ENCODE measurements around the gene STAC3. TPM values are rescaled to one million over a fixed set of nuclear protein-coding genes. Genes with fewer than 3 reads are reported as not detected.

The STAC3 gene
- total and polyA plus RNA-seq, 11 donors = 0.47 to 5.7 (median 0.80) TPM; not detected in 1

GRCh38 chr12:57218030-57218853 is 32.7 kb downstream of the STAC3 start:
- Histone ChIP-seq H3K4me1 (peaks cover 8 to 38% (median 31%) of the 10 kb centered on the region in 12 donors), H3K36me3 (no peaks in the 10 kb centered on the region), H3K27me3 (peaks cover 16 to 84% (median 63%) of the 10 kb centered on the region in 9 donors), H3K9me3 (no peaks in the 10 kb centered on the region), H3K4me3 (no peak overlapping the region), H3K27ac (no peak overlapping the region)
- no peak for ATAC-seq
- intact Hi-C loops (cut with DNase I) = loop anchor here in 1 of 10 donors (5.0 kb wide), 1 partner anchor 239 kb away; the partner anchor contains the start of genes GLI1 and INHBE
- WGBS, 4 donors = 78 to 88% (median 82%) methylated on average over 5 of the region's 5 CpGs
- DNase-seq = no peak
- no peak for TF ChIP-seq CTCF (IDR thresholded peaks at IDR 0.05)
- TF ChIP-seq POLR2A (IDR thresholded peaks at IDR 0.05) = no peak

DNA sequence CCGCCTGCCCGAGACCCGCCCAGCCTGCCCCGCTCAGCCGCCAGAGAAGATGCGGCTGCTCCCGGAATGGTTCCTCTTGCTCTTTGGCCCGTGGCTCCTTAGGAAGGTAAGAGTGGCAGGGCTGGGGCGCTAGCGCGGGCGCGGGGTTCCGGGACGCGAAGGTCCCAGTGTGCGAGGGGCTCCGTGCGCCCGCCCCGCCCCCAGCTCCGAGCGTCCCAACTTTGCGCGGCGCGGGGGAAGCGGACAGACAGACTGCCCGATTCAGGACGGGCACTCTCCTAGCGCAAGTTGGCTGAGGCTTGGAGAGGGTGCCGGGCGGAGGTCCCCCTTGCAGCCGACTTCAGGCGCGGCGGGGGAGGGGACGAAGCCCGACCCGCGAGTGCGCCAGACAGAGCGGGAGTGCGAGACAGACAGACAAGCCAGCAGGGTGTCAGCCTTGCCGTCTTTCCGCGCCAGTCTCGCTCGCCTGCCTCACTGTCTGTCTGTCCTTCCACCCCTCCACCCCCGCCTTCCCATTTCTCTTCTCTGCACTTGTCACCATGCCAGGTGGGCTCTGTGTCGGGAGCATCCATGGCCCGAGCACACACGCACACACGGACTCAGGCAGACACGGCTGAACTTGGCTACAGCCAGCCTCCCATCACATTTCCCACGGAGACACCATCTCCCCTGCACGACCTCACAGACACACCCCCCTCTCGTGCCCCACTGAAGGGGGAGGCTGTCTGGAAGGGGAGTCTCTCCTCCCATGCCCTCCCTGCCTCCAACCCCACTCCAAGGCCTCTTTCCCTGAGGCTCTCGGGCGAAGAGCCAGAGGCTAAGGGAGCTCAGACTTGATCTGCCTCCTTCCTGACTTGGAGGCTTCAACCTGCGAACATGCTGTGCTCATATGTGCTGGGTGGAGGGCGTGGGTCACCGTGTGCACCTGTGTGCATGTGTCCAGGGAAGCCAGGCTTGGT is 33.8 kb downstream of the STAC3 start:
- H3K9me3 ChIP-seq = no peaks in the 10 kb centered on the region
- H3K4me1 ChIP-seq = peaks cover 8 to 45% (median 33%) of the 10 kb centered on the region in 12 donors
- ATAC-seq = no peak
- H3K27ac ChIP-seq = no peak overlapping the region
- peak overlapping the region; percentile 21 to 66 (median 56) for H3K4me3 ChIP-seq
- 4 to 11% (median 5%) methylated on average over 25 to 63 of the region's 63 CpGs for WGBS, 4 donors
- H3K36me3 ChIP-seq = peaks cover 0 to 8% (median 2%) of the 10 kb centered on the region in 9 donors
- intact Hi-C loops (cut with DNase I) = loop anchor here in 2 of 10 donors (1.0 to 5.0 kb wide), 2 partner anchors 20 to 240 kb away; partner anchors contain the start of genes GLI1 (in 1 of the 2) and INHBE (in 1 of the 2)
- TF ChIP-seq POLR2A (IDR thresholded peaks at IDR 0.05) = no peak
- no peak for TF ChIP-seq CTCF (IDR thresholded peaks at IDR 0.05)
- peaks cover 9 to 73% (median 54%) of the 10 kb centered on the region in 9 donors for H3K27me3 ChIP-seq
- no peak for DNase-seq

DNA sequence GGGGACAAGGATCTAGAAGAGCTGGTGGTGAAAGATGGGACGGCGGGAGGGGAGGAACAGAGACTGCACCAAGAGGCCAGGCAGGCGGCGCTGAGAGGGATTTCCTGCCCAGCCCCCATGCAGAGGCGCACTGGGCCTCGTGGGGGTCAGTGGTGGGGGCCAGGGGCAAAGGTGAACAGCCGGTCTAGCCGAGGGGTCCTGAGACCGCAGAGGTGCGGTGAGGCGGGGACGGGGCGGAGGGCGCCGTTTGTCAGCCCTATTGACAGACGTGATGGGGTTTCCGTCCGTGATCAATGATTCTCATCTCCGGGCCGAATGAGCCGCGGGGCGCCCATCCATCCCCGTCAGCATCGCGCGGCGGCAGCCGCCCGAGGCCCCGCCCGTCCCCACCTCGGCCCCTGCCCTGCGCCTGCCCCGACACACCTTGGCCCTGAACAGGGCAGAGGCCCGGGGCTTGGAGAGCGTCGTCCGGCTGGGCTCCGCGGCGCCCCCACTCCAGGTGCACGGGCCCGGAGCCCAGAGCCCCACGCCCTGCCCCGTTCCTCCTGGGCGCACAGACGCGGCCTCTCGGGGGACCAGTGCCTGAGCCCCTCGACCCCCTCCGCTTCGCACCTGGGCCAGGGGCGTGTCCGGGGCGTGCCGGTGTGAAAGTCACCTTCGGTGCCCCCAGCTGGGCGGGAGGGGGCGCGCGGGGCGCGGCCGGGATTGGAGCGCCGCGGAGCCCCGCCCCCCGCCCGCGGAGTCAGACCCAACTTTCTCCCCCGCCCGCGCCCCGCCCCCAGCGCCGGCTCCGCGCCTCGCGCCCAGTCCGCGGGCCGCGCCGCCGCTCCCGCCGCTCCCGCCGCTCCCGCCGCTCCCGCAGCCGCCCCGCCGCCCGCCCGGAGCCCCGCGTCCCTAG is 34.7 kb downstream of the STAC3 start, which contains the start of gene NXPH4:
Gene NXPH4 (plus strand): TSS at position 781 of the 898 bp plus-strand sequence. CDS start 176 bp downstream, outside the sequence.
- Histone ChIP-seq H3K4me1 (peaks cover 8 to 45% (median 33%) of the 10 kb centered on the region in 12 donors), H3K36me3 (peaks cover 0 to 16% (median 10%) of the 10 kb centered on the region in 9 donors), H3K27ac (no peak within 1 kb of the TSS), H3K9me3 (no peaks in the 10 kb centered on the region), H3K27me3 (peaks cover 9 to 64% (median 45%) of the 10 kb centered on the region in 9 donors), H3K4me3 (peak within 1 kb of the TSS; percentile 36 to 66 (median 56))
- peak in 2 of 4 donors; percentile 1 to 4 for ATAC-seq
- intact Hi-C loops (cut with DNase I) = loop anchor here in 1 of 10 donors (5.0 kb wide), 1 partner anchor 241 kb away; the partner anchor contains the start of genes GLI1 and INHBE
- TF ChIP-seq POLR2A (IDR thresholded peaks at IDR 0.05) (no peak), CTCF (IDR thresholded peaks at IDR 0.05) (peak in 1 of 12 donors; percentile 12)
- peak in 3 of 5 donors; percentile 49 to 72 (median 64) for DNase-seq
- 1 to 9% (median 3%) methylated on average over 13 to 102 of the region's 102 CpGs for WGBS, 4 donors

Data from heart left ventricle (tissue), 16 donors.